Stomach (tissue), 9 donors: ENCODE results near the gene SH2D3A. TPM values are rescaled to one million over a fixed set of nuclear protein-coding genes. Genes with fewer than 3 reads are reported as not detected.

Experiments used
- DNase-seq, 2 donors: peaks; one replicate each; pipeline versions ENCODE4 v3.0.0 to v3.0.0-alpha.2; 2013 to 2019
- H3K27ac ChIP-seq, 5 donors: fragments of 200-600 bp in 4 of 5; sonication (generic) in 4 of 5; one replicate each; pipeline ENCODE4 v1.5.1; 2013 to 2019; ENCODE audit warnings: mild to moderate bottlenecking in 1 of 5, moderate library complexity in 1 of 5
- H3K27me3 ChIP-seq, 3 donors: fragments of 200-600 bp; sonication (generic); one replicate each; pipeline ENCODE4 v1.5.1; 2017 to 2019; ENCODE audit warnings: mixed run types in 1 of 3
- H3K36me3 ChIP-seq, 4 donors: fragments of 200-600 bp; sonication (generic); 1 replicate in 3 of 4; 2 replicates in 1 of 4; pipeline ENCODE4 v1.5.1; 2016 to 2019
- H3K4me1 ChIP-seq, 4 donors: fragments of 200-600 bp; sonication (generic); one replicate each; pipeline ENCODE4 v1.5.1; 2016 to 2019
- H3K4me3 ChIP-seq, 4 donors: fragments of 200-600 bp; sonication (generic) in 3 of 4; one replicate each; pipeline ENCODE4 v1.5.1; 2016 to 2019; ENCODE audit warnings: mild to moderate bottlenecking in 1 of 4
- H3K9me3 ChIP-seq, 4 donors: fragments of 200-600 bp; sonication (generic); one replicate each; pipeline ENCODE4 v1.5.1; 2016 to 2019
- EP300 ChIP-seq: sonication (generic); formaldehyde crosslinking; IDR thresholded peaks from one replicate; pipeline ENCODE4 v1.6.1; 2017; ENCODE audit warnings: antibody characterized with exemption
- POLR2A ChIP-seq, 4 donors: fragments of 450-650 bp; IDR thresholded peaks; one replicate each; pipeline ENCODE4 v1.6.1; 2016; ENCODE audit warnings: antibody characterized with exemption in 4 of 4, control low read depth in 2 of 4, mild to moderate bottlenecking in 1 of 4, moderate library complexity in 1 of 4
- POLR2AphosphoS5 ChIP-seq, 3 donors: sonication (generic); formaldehyde crosslinking; IDR thresholded peaks; one replicate each; pipeline ENCODE4 v1.6.1; 2016; ENCODE audit warnings: antibody characterized with exemption in 3 of 3
- WGBS, 5 donors: extraction: QIAGEN DNeasy Blood & Tissue Kit in 3 of 5; methylation state at CpG; one replicate each; pipeline versions ENCODE4 v1.1.5 to v1.1.7; 2013 to 2018; 5-methylcytosine and 5-hydroxymethylcytosine counted together
- intact Hi-C: fragments of 100-400 bp; cut with DNase I; formaldehyde crosslinking; loops from one replicate; pipeline ENCODE4 v1.15.1; 2023; ENCODE audit warnings: low total_unique reads
- polyA plus RNA-seq, 3 donors: library from polyadenylated mRNA; stranded (reverse); fragments of 200-250 nt; gene quantifications; one replicate each; pipeline ENCODE4 v1.2.3, GENCODE V29; 2013
- total RNA-seq, 5 donors: library from RNA; depleted of rRNA; stranded (reverse); fragments of >200 nt; gene quantifications; one replicate each; pipeline versions ENCODE4 v1.1.0 to v1.2.3, GENCODE V29; 2014 to 2016
- TF ChIP-seq, protein P1 (sequence below), 7 experiments: fragments of 450-650 bp in 4 of 7; fragments of 200-600 bp in 3 of 7; sonication (generic) in 3 of 7; IDR thresholded peaks; one replicate each; pipeline ENCODE4 v1.5.1; 2016 to 2019; ENCODE audit warnings: antibody characterized with exemption in 7 of 7, control low read depth in 2 of 7, mild to moderate bottlenecking in 1 of 7
- donor health status: healthy with polysubstance abuse.
- donor health status: Bipolar disorder and iron deficiency.
- donor health status: healthy.

The SH2D3A gene
- total and polyA plus RNA-seq, 8 donors: 8.8 to 71.3 (median 27.3) TPM

DNA sequence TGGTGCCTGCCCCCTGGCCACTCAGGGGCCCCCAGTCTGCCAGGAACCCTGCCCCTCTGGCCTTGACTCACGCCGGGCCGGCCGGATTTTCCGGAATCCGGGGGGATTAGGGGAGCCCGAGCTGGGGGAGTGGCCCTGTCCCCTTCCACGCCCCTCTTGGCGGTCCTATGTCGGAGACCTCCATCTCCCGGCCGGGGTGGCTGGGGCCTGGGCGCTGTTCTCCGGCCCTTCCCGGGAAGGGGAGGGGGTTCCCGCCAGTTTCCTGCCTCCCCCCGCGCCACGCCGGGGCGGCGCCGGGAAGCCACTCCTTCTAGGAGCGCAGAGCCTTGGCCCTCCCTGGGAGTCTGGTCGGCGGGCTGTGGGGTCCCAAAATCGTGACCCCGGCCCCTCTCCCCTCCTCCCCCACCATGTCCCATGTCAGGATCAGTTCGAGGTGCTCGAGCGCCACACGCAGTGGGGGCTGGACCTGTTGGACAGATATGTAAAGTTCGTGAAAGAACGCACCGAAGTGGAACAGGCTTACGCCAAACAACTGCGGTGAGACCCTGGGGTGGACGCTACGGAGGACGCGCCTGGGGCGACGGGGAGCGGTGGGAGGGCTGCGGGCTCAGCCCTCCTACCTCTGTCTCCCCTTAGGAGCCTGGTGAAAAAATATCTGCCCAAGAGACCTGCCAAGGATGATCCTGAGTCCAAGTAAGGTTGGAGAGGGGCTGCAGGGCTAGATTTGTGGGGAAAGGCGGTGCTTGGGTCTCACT lies 26.5 kb downstream of the SH2D3A start:
- TF ChIP-seq POLR2AphosphoS5 (IDR thresholded peaks at IDR 0.05) (peak in 1 of 3 donors; percentile 43), EP300 (no peak), POLR2A (IDR thresholded peaks at IDR 0.05) (no peak)
- TF ChIP-seq, protein P1, sequence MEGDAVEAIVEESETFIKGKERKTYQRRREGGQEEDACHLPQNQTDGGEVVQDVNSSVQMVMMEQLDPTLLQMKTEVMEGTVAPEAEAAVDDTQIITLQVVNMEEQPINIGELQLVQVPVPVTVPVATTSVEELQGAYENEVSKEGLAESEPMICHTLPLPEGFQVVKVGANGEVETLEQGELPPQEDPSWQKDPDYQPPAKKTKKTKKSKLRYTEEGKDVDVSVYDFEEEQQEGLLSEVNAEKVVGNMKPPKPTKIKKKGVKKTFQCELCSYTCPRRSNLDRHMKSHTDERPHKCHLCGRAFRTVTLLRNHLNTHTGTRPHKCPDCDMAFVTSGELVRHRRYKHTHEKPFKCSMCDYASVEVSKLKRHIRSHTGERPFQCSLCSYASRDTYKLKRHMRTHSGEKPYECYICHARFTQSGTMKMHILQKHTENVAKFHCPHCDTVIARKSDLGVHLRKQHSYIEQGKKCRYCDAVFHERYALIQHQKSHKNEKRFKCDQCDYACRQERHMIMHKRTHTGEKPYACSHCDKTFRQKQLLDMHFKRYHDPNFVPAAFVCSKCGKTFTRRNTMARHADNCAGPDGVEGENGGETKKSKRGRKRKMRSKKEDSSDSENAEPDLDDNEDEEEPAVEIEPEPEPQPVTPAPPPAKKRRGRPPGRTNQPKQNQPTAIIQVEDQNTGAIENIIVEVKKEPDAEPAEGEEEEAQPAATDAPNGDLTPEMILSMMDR (IDR thresholded peaks at IDR 0.05): no peak
- 0 to 7% (median 1%) methylated on average over 28 to 46 of the region's 46 CpGs for WGBS, 5 donors
- H3K4me1 ChIP-seq: peaks cover 51 to 89% (median 76%) of the 10 kb centered on the region in 4 donors
- H3K36me3 ChIP-seq: peaks cover 10 to 26% (median 25%) of the 10 kb centered on the region in 4 donors
- H3K4me3 ChIP-seq: peak overlapping the region; percentile 71 to 87 (median 78)
- no peaks in the 10 kb centered on the region for H3K9me3 ChIP-seq
- H3K27ac ChIP-seq: peak overlapping the region; percentile 66 to 98 (median 93)
- intact Hi-C loops: no loop called here
- H3K27me3 ChIP-seq: no peaks in the 10 kb centered on the region
- peak; percentile 45 to 86 for DNase-seq

DNA sequence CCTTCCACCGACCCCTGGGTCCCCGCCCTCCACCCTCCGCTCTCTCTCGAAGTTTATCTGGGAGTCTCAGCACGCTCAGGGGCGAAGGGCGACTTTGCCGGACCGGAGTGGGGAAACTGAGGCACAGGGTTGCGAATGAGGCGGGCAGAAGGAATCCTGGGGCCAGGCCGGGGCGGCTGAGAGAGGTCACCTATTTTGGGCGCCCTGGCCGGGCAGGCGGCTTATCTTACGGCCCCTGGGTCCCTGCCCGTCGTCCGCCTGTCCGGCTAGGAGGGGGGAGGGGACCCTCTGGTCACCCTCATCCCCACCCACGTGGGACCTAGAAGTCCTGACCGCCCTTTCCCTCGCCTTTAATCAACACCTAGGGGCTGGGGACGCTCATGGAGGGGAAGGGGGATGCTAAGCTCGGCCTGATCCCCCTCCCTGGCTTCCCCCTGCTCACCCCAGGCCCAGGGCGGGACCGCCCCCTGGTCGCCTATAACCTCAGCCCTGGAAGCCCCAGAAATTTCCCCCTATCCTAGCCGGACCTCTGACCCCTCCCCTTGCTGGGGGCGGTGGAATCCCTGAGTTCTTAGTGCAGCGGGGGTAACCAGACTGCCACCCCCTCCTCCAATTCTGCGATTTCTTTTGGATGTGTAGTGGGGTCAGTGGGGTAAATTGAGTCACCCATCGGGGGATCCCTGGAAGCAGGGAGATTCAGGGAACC lies 27.2 kb downstream of the SH2D3A start:
- Histone ChIP-seq H3K9me3 (no peaks in the 10 kb centered on the region), H3K27me3 (no peaks in the 10 kb centered on the region), H3K4me1 (peaks cover 50 to 89% (median 74%) of the 10 kb centered on the region in 4 donors), H3K27ac (peak overlapping the region; percentile 66 to 98 (median 93)), H3K36me3 (peaks cover 10 to 24% (median 20%) of the 10 kb centered on the region in 4 donors), H3K4me3 (peak overlapping the region; percentile 71 to 87 (median 78))
- intact Hi-C loops: loop anchor here (10.0 kb wide), 1 partner anchor 125 kb away; no protein-coding TSS in a partner anchor
- WGBS, 5 donors: 0 to 2% (median 1%) methylated on average over 26 to 34 of the region's 34 CpGs
- TF ChIP-seq, protein P1 (IDR thresholded peaks at IDR 0.05): no peak
- TF ChIP-seq EP300 (no peak), POLR2A (IDR thresholded peaks at IDR 0.05) (no peak), POLR2AphosphoS5 (IDR thresholded peaks at IDR 0.05) (no peak)
- DNase-seq: peak; percentile 39 to 75

DNA sequence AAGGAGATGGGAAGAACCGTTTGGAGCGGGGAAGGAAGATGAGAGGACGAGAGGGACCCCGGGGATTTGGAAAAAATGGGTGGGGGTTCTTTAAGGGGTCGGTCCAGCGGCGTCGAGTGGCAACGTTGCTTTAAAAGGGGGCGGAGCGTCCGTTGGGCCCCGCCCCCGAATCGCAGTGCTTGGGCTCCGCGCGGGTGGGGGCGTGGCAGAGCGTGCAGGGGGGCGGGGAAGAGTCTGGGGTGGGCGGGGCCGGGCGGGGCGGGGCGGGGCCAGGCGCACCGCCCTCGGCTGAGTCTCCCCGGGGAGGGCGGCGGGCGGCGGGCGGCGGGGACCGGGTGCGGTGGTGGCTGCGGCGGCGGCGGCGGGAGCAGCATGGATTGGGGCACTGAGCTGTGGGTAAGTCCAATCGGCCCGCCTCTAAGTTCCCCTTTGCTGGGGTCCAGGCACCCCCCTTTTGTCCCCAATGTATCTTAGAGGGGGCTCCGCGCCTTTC lies 27.8 kb downstream of the SH2D3A start, which contains the start of gene TRIP10:
Gene TRIP10 (plus strand): TSS at position 291 of the 493 bp plus-strand sequence. CDS start 82 bp downstream, at position 373.
- 0 to 1% (median 0%) methylated on average over 16 to 44 of the region's 47 CpGs for WGBS, 5 donors
- no peaks in the 10 kb centered on the region for H3K27me3 ChIP-seq
- peak; percentile 90 to 95 for DNase-seq
- TF ChIP-seq EP300 (no peak), POLR2AphosphoS5 (IDR thresholded peaks at IDR 0.05) (peak in 2 of 3 donors; percentile 9 to 17), POLR2A (IDR thresholded peaks at IDR 0.05) (no peak)
- TF ChIP-seq, protein P1 (IDR thresholded peaks at IDR 0.05): no peak
- peak within 1 kb of the TSS; percentile 89 to 98 (median 93) for H3K27ac ChIP-seq
- H3K9me3 ChIP-seq: no peaks in the 10 kb centered on the region
- peaks cover 44 to 83% (median 69%) of the 10 kb centered on the region in 4 donors for H3K4me1 ChIP-seq
- peak within 1 kb of the TSS; percentile 71 to 87 (median 78) for H3K4me3 ChIP-seq
- peaks cover 10 to 26% (median 20%) of the 10 kb centered on the region in 4 donors for H3K36me3 ChIP-seq
- intact Hi-C loops: loop anchor here (10.0 kb wide), 1 partner anchor 125 kb away; no protein-coding TSS in a partner anchor
